Mesenteric fat pad (tissue), 1 donor: Measurements from ENCODE around the gene TRPM8. TPM values are rescaled to one million over a fixed set of nuclear protein-coding genes. Genes with fewer than 3 reads are reported as not detected.

Source experiments
- DNase-seq: peaks from one replicate; pipeline ENCODE4 v3.0.0-alpha.2; 2020; ENCODE audit warnings: low spot score
- total RNA-seq: library from RNA; stranded (reverse); fragmentation: NEBNext Ultra II Directional; extraction: Animal tissue kit (Norgen Biotek cat#: 25700); gene quantifications from one replicate; pipeline ENCODE4 v1.2.1, GENCODE V29; 2021
- donor health status: DM: yes; HTN: yes; CAD: no.

TRPM8 gene
- total RNA-seq, 1 donor from 2014 or later = not detected

- no peak for DNase-seq
These were observed 121.1 kb downstream of the TRPM8 start for GRCh38 chr2:234038076-234038802.

DNA sequence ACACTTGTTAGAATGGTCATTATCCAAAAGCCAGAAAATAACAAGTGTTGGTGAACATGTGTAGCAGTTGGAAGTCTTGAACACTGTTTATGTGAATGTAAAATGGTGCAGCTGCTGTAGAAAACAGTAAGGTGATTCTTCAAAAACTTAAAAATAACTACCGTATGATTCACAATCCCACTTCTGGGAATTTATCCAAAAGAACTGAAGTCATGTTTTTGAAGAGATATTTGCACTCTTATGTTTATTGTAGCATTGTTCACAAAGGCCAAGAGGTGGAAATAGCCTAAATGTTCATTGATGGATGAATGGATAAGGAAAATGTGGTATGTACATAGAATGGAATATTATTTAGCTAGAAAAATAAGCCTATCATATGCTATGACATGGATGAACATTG is 127.0 kb downstream of the TRPM8 start:
- no peak for DNase-seq

DNA sequence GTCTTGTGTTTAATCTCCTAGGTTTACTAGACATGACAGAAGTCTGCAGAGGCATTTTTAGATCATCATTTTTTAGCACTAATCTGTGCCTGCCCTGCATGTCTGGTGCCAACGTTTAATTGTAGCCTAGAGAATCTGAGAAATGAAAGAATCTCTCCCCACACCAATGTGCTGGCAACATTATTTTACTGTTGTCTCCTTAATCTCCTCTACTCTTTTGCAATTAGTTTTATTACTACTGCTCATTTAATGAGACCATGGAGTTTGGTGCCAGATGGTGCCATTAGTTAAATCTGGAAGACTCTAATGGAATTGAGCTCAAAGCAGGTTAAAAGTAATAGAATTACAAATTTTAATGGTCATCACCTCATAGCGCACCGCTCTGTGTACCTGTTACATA is 129.3 kb downstream of the TRPM8 start:
- DNase-seq = no peak

- DNase-seq = no peak
These were observed 130.2 kb downstream of the TRPM8 start for GRCh38 chr2:234047361-234047760.

GRCh38 chr2:234048049-234048448 is 130.9 kb downstream of the TRPM8 start:
- DNase-seq = no peak

DNA sequence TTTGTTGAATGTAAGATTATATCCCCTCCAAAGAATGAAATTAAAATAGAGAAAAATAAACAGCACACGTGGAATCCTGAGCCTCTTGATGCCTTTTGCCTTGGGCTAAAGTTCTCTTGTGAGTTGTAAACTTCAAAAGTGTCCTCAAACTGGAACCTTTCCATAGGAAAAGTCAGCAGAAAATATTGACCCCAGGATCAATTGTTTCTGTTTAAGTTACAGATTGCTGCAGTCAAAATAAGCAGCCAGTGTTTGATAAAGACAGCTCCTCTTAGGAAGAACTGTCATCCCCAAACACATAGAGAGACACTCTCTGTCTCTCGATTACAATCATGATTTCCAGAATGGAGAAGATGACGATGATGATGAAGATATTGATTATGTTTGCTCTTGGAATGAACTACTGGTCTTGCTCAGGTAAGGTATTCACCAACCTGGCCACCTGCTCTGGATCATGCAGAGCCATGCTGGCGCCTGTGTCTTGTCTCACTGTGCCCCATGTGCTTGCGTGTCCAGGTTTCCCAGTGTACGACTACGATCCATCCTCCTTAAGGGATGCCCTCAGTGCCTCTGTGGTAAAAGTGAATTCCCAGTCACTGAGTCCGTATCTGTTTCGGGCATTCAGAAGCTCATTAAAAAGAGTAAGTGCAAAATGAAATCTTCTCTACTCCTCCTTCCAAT is 133.4 kb downstream of the TRPM8 start, which contains the start of gene SPP2:
Gene SPP2 (plus strand): TSS at position 248 of the 681 bp plus-strand sequence. CDS start 85 bp downstream, at position 333.
- DNase-seq = no peak

DNA sequence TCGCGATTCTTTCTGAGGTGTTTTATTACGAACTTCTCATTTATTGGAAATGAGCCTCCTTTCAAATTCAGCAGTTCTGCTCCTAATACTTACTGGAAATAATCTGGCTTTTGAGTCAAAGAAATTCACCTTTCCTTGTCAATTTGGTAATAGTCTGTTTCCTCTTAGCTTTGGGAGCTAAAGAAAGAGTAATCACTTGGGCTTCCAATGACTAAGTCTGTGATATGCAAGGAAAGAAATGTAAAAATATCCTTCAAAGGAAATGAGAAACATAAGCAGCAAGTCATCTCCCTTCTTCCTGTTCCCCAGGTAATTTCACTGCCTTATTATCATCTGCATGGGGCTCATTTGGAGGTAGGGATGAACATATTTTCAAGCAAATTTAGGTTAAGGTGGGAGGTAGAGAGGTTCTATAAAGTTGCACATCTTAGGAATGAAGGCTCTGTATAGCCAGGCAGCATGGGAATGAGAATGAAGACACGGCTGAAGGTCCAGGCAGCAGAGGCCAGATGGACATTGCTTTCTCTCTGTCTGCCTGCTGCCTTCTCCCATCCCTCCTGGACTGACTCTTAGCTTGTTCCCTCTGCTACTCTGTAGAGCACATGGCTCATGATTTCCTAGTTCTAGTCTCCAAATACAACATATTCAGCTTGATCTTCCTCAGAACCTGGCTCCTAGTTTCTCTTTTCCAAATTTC is 134.3 kb downstream of the TRPM8 start:
- DNase-seq = no peak

DNA sequence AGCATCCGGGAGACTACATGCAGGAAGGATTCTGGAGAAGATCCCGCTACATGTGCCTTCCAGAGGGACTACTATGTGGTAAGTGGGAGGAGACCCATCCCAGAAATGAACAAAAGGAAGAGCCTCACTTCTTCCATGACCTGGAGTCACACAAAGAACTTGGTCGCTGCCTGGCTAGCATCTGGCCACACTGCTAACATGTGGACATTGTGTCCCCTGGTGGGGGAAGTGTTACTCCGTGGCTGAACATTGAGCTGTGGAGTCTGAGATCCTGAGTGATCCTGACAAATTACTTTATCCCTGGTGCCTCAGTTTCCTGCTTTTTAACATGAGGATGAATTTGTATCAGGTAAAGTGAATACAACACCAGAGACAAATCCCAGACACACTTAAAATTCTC is 141.7 kb downstream of the TRPM8 start:
- DNase-seq = no peak

DNA sequence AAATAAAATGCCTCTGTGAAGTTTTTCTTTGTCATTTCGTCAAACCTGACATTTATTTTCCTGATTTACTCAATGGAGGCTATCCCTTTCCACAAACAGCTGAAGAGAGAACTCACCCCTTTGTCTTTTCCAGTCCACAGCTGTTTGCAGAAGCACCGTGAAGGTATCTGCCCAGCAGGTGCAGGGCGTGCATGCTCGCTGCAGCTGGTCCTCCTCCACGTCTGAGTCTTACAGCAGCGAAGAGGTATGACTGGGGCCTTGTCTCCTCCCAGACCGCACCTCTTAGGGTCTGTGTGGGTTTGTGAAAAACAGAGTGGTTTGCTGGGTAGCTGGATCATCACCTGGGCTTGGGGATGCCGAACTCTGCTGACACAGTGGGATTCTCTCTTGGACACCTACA is 143.1 kb downstream of the TRPM8 start:
- DNase-seq = no peak

- DNase-seq = no peak
These were observed 144.6 kb downstream of the TRPM8 start for GRCh38 chr2:234061624-234062257.

- no peak for DNase-seq
These were observed 149.4 kb downstream of the TRPM8 start for GRCh38 chr2:234066587-234066986.

Other genes with a start within 250 kb of the TRPM8 start
- not detected for gene UGT1A9, start 245.5 kb upstream of the TRPM8 start, total RNA-seq
- 0.80 TPM for gene UGT1A7, start 235.5 kb upstream of the TRPM8 start, total RNA-seq
- gene UGT1A6, start 224.5 kb upstream of the TRPM8 start, total RNA-seq = not detected
- gene UGT1A5, start 204.5 kb upstream of the TRPM8 start, total RNA-seq = not detected
- not detected for gene UGT1A4, start 198.6 kb upstream of the TRPM8 start, total RNA-seq
- gene UGT1A3, start 188.3 kb upstream of the TRPM8 start, total RNA-seq = not detected
- gene UGT1A1, start 157.1 kb upstream of the TRPM8 start, total RNA-seq = 0.32 TPM
- gene MROH2A, start 139.0 kb upstream of the TRPM8 start, total RNA-seq = not detected
- 0.55 TPM for gene HJURP, start 62.8 kb upstream of the TRPM8 start, total RNA-seq
- gene SPP2, start 133.3 kb downstream of the TRPM8 start, total RNA-seq = not detected